Transverse colon (tissue), 4 donors: Measurements from ENCODE around the gene GRAMD1B. TPM values are rescaled to one million over a fixed set of nuclear protein-coding genes. Genes with fewer than 3 reads are reported as not detected.

Experiments
- DNase-seq: peaks from one replicate; pipeline ENCODE4 v3.0.0-alpha.2; 2019
- H3K27ac ChIP-seq, 4 donors: fragments of 200-600 bp; sonication (generic); 2 replicates each; pipeline ENCODE4 v1.5.1; 2016 to 2018; ENCODE audit warnings: inconsistent platforms in 4 of 4
- H3K27me3 ChIP-seq: fragments of 200-600 bp; sonication (generic); 2 replicates; pipeline ENCODE4 v1.5.1; 2017; ENCODE audit warnings: inconsistent platforms
- H3K36me3 ChIP-seq, 4 donors: fragments of 200-600 bp; sonication (generic); 2 replicates each; pipeline ENCODE4 v1.5.1; 2017 to 2019; ENCODE audit warnings: inconsistent platforms in 4 of 4
- H3K4me1 ChIP-seq, 4 donors: fragments of 200-600 bp; sonication (generic); 2 replicates each; pipeline ENCODE4 v1.5.1; 2017 to 2020; ENCODE audit warnings: inconsistent platforms in 4 of 4
- H3K4me3 ChIP-seq, 4 donors: fragments of 200-600 bp; sonication (generic); 1 replicate in 1 of 4; 2 replicates in 3 of 4; pipeline versions ENCODE4 v1.5.1 to v1.6.1; 2017 to 2019; ENCODE audit warnings: inconsistent platforms in 4 of 4
- H3K9me3 ChIP-seq, 2 donors: fragments of 200-600 bp; sonication (generic); 2 replicates each; pipeline ENCODE4 v1.5.1; 2017 to 2019; ENCODE audit warnings: inconsistent platforms in 2 of 2
- EP300 ChIP-seq: sonication (generic); formaldehyde crosslinking; IDR thresholded peaks from one replicate; pipeline ENCODE4 v1.6.1; 2017; ENCODE audit warnings: antibody characterized with exemption, low read depth
- POLR2A ChIP-seq: fragments of 450-650 bp; IDR thresholded peaks from one replicate; pipeline ENCODE4 v1.6.1; 2016; ENCODE audit warnings: antibody characterized with exemption, mild to moderate bottlenecking, moderate library complexity
- POLR2AphosphoS5 ChIP-seq, 3 donors: sonication (generic); formaldehyde crosslinking; IDR thresholded peaks; one replicate each; pipeline ENCODE4 v1.6.1; 2016; ENCODE audit warnings: antibody characterized with exemption in 3 of 3
- WGBS, 2 donors: methylation state at CpG; one replicate each; pipeline ENCODE4 v1.1.5; 2018; ENCODE audit warnings: low coverage in 1 of 2; 5-methylcytosine and 5-hydroxymethylcytosine counted together
- in situ Hi-C, 4 donors: fragments of 200-750 bp; cut with MboI; loops; one replicate each; pipeline versions ENCODE4 v1.15.0 to v1.15.1; 2017; ENCODE audit warnings: low sequenced_read_pairs in 3 of 4, low pct_ligation_motif_present in 1 of 4, low pct_unique_long_range_greater_than_20kb in 1 of 4
- intact Hi-C: fragments of 100-400 bp; cut with DNase I; formaldehyde crosslinking; loops from one replicate; pipeline ENCODE4 v1.15.1; 2023; ENCODE audit warnings: low total_unique reads
- total RNA-seq, 4 donors: library from RNA; depleted of rRNA; stranded (reverse); fragments of >200 nt; gene quantifications; one replicate each; pipeline ENCODE4 v1.1.0, GENCODE V29; 2016
- TF ChIP-seq, protein P1 (sequence below), 5 experiments: fragments of 200-600 bp in 3 of 5; fragments of 450-650 bp in 2 of 5; sonication (generic) in 3 of 5; IDR thresholded peaks; 1 replicate in 2 of 5; 2 replicates in 3 of 5; pipeline ENCODE4 v1.5.1; 2016 to 2017; ENCODE audit warnings: antibody characterized with exemption in 5 of 5, inconsistent platforms in 3 of 5, mild to moderate bottlenecking in 2 of 5, moderate library complexity in 1 of 5

GRAMD1B gene
- total RNA-seq, 4 donors from 2014 or later, result 4.3 to 58.4 (median 9.9) TPM

DNA sequence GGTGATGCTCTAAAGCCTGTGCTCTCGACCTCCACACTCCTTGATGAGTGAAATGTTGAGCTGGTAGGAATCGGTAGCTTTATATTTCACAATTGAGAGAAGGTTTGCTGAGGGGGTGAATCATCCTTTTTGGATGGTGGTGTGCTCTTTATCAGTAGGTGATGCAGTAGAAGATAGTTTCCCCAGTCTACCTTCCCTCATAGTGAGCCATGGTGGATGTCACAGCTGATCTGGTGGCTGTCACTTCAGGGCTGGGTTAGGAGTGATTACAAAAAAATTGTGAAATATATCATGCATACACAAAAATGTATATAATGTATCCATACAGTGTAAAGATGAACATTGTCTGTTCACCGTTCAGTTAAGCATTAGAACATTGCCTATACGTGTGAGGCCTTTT lies 105.3 kb downstream of the GRAMD1B start:
- no peak for DNase-seq
- no peaks in the 10 kb centered on the region for H3K9me3 ChIP-seq
- no peaks in the 10 kb centered on the region for H3K36me3 ChIP-seq
- H3K4me1 ChIP-seq, result no peaks in the 10 kb centered on the region
- TF ChIP-seq, protein P1, sequence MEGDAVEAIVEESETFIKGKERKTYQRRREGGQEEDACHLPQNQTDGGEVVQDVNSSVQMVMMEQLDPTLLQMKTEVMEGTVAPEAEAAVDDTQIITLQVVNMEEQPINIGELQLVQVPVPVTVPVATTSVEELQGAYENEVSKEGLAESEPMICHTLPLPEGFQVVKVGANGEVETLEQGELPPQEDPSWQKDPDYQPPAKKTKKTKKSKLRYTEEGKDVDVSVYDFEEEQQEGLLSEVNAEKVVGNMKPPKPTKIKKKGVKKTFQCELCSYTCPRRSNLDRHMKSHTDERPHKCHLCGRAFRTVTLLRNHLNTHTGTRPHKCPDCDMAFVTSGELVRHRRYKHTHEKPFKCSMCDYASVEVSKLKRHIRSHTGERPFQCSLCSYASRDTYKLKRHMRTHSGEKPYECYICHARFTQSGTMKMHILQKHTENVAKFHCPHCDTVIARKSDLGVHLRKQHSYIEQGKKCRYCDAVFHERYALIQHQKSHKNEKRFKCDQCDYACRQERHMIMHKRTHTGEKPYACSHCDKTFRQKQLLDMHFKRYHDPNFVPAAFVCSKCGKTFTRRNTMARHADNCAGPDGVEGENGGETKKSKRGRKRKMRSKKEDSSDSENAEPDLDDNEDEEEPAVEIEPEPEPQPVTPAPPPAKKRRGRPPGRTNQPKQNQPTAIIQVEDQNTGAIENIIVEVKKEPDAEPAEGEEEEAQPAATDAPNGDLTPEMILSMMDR (IDR thresholded peaks at IDR 0.05), result no peak
- no peak for TF ChIP-seq POLR2AphosphoS5 (IDR thresholded peaks at IDR 0.05)
- no peak for TF ChIP-seq POLR2A
- TF ChIP-seq EP300, result no peak
- H3K27ac ChIP-seq, result no peak overlapping the region
- no peak overlapping the region for H3K4me3 ChIP-seq
- intact Hi-C loops (no loop called here), in situ Hi-C loops (no loop called here)
- 94 to 100% methylated on average over 3 to 4 of the region's 4 CpGs for WGBS, 2 donors
- no peaks in the 10 kb centered on the region for H3K27me3 ChIP-seq

DNA sequence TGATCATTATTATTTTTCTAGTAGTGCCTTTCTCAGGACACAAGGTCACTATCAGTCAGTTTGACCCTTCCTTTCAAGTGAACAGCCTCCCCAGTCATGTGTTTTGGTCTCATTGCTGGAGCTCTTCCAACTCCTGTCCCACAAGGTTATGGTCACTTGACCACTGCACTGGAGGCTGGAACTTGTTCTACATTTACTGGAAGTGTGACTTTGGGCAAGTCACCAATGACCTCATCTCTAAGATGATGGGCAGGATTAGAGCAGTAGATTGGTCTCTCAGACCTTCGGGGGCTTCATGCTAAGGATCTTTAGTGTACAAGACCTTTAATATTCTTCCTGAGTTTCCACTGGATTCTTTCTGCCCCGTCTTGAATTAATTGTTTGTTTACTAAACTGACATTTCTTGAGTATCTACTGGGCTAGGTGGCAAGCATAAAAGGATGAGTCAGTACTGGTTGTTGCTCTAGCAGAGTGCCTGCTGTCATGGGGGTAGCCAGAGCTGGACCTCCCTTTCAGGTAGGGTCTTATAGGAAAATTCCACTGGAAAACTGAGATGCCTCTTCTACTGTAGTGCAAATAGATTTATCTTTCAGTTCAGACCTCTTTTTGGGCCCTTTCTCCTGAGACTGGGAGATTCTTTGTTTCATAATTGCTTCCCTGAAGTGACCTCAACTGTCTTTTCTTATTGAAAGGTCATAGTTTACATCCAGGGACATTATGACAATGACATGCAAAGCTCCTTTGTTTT lies 106.8 kb downstream of the GRAMD1B start:
- intact Hi-C loops (no loop called here), in situ Hi-C loops (no loop called here)
- no peak for DNase-seq
- Histone ChIP-seq H3K4me1 (no peaks in the 10 kb centered on the region), H3K27me3 (no peaks in the 10 kb centered on the region), H3K4me3 (no peak overlapping the region), H3K9me3 (no peaks in the 10 kb centered on the region), H3K27ac (no peak overlapping the region), H3K36me3 (no peaks in the 10 kb centered on the region)
- no peak for TF ChIP-seq POLR2A
- TF ChIP-seq, protein P1 (IDR thresholded peaks at IDR 0.05), result no peak
- no peak for TF ChIP-seq POLR2AphosphoS5 (IDR thresholded peaks at IDR 0.05)
- no peak for TF ChIP-seq EP300
- WGBS, 2 donors, result 63% methylated on average over 2 of the region's 2 CpGs

DNA sequence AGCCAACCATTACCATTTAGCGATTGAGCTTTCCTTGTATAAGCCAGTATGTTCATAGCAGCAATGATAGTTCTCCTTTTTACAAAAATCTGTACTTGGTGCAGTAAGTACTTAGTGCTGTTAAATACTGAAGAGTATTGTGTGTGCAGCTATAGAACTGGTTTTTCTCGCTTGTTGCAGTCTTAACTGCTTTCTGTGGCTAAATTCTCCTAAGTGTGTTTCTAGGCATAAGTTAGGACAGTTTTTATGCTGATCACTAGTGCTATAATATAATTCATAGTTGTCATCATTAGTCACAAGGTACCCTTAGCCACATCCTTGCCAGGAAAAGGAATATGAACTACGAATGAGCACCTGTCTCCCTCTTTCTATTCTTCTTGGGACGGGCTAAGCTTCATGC lies 107.7 kb downstream of the GRAMD1B start:
- H3K36me3 ChIP-seq, result no peaks in the 10 kb centered on the region
- no peaks in the 10 kb centered on the region for H3K9me3 ChIP-seq
- H3K4me1 ChIP-seq, result no peaks in the 10 kb centered on the region
- in situ Hi-C loops, result no loop called here
- H3K4me3 ChIP-seq, result no peak overlapping the region
- no peaks in the 10 kb centered on the region for H3K27me3 ChIP-seq
- whole genome bisulfite sequencing, 2 donors, result 91 to 92% methylated on average over 4 of the region's 4 CpGs
- no peak overlapping the region for H3K27ac ChIP-seq
- DNase-seq, result no peak
- TF ChIP-seq EP300, result no peak
- no peak for TF ChIP-seq POLR2AphosphoS5 (IDR thresholded peaks at IDR 0.05)
- TF ChIP-seq, protein P1 (IDR thresholded peaks at IDR 0.05), result no peak
- no peak for TF ChIP-seq POLR2A
- intact Hi-C loops, result no loop called here

DNA sequence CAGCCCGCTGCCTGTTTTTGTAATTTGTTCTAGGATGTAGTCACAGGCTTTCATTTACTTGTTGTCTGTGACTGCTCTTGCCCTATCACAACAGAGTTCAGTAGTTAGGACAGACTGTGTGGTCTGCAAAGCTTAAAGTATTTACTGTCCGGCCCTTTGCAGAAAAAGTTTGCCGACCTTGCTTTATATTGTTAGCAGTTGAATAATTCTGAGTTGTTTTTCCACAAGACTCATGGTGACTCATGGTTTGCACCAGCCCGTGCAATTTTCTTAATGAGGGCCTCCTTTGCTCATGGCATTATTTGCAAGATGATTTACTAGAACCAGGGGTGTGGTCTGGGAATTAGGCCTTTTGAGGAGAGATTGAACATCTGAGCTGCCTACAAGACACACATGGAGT lies 113.7 kb downstream of the GRAMD1B start:
- in situ Hi-C loops (no loop called here), intact Hi-C loops (no loop called here)
- H3K9me3 ChIP-seq, result no peaks in the 10 kb centered on the region
- no peaks in the 10 kb centered on the region for H3K4me1 ChIP-seq
- H3K27ac ChIP-seq, result no peak overlapping the region
- no peaks in the 10 kb centered on the region for H3K27me3 ChIP-seq
- TF ChIP-seq, protein P1 (IDR thresholded peaks at IDR 0.05), result no peak
- TF ChIP-seq POLR2A, result no peak
- 63 to 76% methylated on average over 4 of the region's 4 CpGs for WGBS, 2 donors
- no peaks in the 10 kb centered on the region for H3K36me3 ChIP-seq
- no peak for DNase-seq
- no peak overlapping the region for H3K4me3 ChIP-seq
